HG02571 (cell line): ENCODE data around the gene KHK.

ENCODE experiments used
- ATAC-seq: cut with Tn5 transposase; IDR thresholded peaks from one replicate; pipeline ENCODE4 v1.9.1; 2021; ENCODE audit warnings: mild to moderate bottlenecking, moderate library complexity; ENCODE audit not compliant: unreplicated experiment

The KHK gene

DNA sequence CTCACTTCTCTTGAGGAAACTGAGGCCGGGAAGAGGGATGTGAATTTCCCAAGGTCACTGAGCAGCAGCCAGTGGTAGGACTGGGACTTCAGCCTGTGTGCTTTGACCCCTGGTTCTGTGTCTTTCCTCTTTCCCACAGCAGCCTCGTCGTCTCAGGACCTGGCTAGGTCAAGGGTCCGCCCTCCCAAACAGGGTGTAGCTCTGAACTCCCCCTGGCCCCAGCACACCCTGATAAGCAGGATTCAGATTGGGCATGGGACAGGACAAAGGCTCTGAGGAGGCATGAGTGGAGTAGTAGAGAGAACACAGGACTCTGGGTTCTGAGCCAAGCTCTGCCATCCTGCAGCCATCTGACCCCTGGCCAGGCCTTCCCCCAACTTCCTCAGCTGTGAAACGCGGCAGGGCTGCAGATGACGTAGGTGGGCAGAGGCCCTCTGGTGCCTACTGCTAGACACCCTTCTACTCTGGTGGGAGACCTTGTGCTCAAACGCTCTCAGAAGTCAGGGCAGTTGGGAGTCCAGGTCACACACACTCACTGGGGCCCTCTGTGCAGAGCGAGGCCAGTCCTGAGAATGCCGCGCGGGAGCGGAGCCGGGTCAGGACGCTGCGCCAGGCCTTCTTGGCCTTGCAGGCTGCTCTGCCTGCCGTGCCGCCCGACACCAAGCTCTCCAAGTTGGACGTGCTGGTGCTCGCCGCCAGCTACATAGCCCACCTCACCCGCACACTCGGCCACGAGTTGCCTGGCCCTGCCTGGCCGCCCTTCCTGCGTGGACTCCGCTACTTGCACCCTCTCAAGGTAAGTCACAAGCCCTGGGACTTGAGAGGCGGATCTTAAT is 63.2 kb downstream of the KHK start:
- no peak for ATAC-seq
